ENCODE data around the gene PDIA4.
A peak's percentile ranks its signal among the peaks of the same experiment; 100 is the strongest.

Gene PDIA4

DNA sequence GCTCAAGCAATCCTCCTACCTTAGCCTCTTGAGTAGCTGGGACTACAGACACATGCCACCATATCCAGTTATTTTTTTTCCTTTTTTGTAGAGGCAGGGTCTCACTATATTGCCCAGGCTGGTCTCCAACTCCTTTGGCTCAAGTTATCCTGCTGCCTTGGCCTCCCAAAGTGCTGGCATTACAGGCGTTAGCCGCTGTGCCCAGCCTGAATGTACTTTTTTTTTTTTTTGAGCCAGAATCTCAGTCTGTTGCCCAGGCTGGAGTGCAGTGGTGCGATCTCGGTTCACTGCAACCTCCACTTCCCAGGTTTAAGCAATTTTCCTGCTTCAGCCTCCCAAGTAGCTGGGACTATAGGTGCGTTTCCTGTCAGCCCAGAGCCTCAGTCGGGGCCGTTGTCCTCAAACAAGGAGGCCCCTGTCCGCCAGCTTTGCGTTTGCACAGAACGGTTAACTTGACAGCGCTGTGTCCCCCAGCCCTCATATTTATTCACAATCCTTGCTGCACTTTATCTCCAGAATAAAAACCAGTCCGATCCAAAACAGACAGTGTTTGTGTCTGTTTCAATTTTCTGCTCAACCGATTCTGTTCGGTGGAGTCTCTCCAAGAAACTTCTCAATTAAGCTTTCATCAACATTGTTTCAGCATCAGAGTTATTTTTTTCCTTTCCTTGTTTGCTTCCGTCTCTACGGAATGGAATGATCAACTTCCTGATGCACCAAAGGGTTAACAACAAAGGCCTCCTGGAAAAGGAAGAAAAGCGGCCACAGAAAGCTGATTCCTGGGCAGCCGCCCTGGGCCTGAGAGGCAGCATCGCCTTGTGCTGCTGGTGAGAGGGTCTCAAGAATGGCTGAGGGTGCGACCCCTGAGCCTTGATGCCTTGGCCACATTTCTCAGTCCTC is 64.5 kb downstream of the PDIA4 start:
- no peak for ATAC-seq

DNA sequence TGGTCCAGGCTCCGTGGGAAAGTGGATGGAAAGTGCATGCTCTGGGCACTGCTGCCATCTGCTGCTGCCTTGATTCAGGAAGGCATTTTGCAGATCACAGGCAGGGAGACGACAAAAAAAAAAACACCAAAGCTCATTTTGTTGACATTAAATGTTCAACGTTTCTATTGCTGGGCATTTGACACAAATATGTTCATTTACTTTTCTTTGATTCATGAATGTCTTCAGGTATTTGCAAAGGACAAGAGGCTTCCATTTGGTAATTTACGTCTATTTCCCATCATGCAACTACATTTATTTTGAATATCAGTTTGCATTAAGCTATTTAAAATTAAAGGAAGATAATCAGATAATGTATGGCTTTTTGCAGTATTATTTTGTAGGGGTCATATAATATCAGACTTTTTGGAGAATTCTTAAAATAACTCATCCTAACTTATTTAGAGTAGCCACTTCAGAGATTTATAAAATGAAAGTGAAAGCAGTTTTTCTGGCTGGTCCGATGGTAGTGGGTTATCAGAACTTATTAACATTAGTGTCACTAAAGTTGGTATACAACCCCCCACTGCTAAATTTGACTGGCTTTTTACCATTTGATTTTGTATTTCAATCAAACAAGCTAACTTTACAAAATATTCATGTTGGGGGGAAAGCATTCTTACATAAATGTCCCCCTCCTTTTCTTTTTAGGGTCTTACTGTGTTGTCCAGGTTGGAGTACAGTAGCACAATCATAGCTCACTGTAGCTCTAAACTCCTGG is 65.3 kb downstream of the PDIA4 start:
- ATAC-seq: peak; percentile 47 to 63

DNA sequence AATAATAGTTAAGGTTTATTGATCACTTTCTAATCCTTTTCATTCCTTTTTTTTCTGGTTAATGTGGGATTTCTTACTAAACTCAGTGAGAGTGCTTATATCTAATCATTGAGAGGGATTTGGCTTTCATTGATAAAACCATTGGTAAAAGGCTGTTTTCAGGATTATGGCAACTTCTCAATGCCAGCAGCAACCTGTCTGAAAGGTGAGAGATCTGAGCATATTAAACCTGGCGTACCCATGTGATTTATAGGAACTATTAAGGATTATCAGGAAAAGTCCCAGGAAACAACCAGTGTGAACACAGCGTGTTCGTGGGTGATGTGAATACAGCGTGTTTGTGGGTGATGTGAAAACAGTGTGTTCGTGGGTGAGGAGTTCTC is 65.9 kb downstream of the PDIA4 start:
- no peak for ATAC-seq

DNA sequence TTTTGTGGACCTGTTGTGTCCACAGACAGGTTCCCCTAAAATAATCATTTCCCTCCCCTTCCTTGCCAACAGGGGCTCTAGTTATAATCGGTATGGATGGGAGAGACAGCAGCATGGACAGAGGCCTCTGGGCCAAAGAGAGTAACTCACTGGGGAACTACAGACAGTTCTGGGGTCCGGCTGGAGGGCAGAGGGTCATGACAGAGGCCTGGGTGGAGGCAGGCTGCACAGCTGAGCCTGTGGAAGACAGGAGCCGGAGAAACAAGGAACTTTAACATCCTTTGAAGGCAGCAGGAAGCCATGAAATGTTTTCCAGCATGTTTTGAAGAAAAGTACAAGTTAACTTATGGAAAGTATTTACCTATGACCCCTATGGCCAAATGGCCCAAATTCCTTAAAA is 68.6 kb downstream of the PDIA4 start:
- ATAC-seq: no peak

DNA sequence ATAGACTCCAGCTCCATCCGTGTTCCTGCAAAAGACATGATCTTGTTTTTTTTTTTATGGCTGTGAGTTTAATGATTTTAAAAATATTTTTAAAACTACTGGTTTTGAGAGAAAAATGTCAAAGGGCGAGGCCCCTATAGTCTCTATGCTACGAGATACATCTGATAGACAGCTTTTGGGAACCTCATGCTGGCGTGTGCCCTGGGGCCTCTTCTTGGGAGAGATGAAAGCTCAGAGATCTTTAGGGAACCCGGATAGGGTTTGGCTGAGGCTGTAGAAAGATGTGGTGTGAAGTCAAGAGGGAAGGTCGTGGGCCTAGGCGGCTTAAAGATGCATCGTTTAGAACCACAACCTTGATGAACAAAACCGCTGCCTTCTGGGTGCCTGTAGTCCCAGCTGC is 70.2 kb downstream of the PDIA4 start:
- ATAC-seq: no peak

DNA sequence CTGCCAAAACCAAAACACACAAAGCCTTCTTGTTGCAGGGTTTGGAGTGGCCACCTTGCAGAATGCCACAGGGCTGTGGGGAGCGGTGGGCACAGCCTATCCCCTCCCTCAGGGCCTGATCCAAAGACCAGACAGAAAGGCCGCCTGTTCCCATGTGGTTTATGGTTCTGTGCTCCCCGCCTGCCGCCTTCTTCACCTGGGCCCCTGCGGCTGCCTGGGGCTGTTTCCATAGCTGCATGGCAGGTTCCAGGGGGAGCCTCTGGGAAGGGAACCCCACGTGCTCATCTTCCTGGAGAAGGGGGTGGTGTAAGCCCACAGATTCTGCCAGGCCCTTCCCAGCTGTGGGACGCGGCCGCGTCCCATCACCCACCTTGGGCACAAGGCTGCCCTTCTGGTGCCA is 73.5 kb downstream of the PDIA4 start:
- no peak for ATAC-seq

DNA sequence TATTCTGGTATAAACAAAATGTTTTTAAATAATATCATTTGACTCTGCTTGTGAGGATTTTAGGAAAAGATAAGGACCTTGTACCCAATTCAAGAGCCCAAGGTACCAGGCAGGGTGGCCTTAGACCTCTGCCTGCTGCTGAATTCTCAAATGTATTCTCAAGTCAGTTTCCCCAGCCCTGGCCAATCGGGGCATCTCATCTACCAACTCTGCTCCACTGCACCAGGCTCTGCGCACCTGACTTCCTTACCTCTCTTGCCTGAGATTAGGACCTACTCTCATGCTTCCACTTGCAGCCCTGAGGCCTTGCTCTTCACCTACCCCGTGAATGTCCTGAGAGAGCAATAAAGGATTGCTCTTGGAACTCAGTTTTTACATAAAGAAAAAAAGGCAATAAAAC is 74.6 kb downstream of the PDIA4 start:
- no peak for ATAC-seq

Measured in activated CD4-positive, CD25-positive, alpha-beta regulatory T cell treated with anti-CD3 and anti-CD28 coated beads, Interleukin-2, amount 50 U/mL, for 24 hours (primary cell).